RPMI7951 (cell line): ENCODE data around the gene IL19. TPM values are rescaled to one million over a fixed set of nuclear protein-coding genes. Genes with fewer than 3 reads are reported as not detected.
"Not testable (repeated sequence)": the region's sequence is repeated elsewhere in the genome, so short reads cannot be mapped to it uniquely, and the experiment has no call there.

ENCODE experiments used
- DNase-seq: peaks from one replicate; pipeline ENCODE4 v3.0.0-alpha.2; 2012; ENCODE audit warnings: low read depth
- total RNA-seq: library from RNA; depleted of rRNA; stranded (reverse); fragments of >200 nt; shearing (Covaris generic); gene quantifications from 2 replicates; pipeline ENCODE4 v1.2.3, GENCODE V29; 2014

IL19 gene
- total RNA-seq, 1 experiment from 2014 or later: 0.24 TPM

- no peak for DNase-seq
These were observed 61.1 kb downstream of the IL19 start for GRCh38 chr1:206831650-206832049.

GRCh38 chr1:206832352-206832880 lies 61.8 kb downstream of the IL19 start:
- no peak for DNase-seq

GRCh38 chr1:206833106-206833680 lies 62.6 kb downstream of the IL19 start:
- DNase-seq: no peak

GRCh38 chr1:206833801-206834200 lies 63.2 kb downstream of the IL19 start:
- no peak for DNase-seq

GRCh38 chr1:206834217-206834616 lies 63.6 kb downstream of the IL19 start:
- no peak for DNase-seq

GRCh38 chr1:206834711-206835110 lies 64.1 kb downstream of the IL19 start:
- DNase-seq: no peak

- DNase-seq: no peak
These were observed 64.6 kb downstream of the IL19 start for GRCh38 chr1:206835186-206835585.

- peak; percentile 30 for DNase-seq
These were observed 65.5 kb downstream of the IL19 start for GRCh38 chr1:206836111-206836510.

- DNase-seq: peak; percentile 23
These were observed 68.5 kb downstream of the IL19 start for GRCh38 chr1:206839006-206839560.

GRCh38 chr1:206839857-206840256 lies 69.3 kb downstream of the IL19 start:
- peak; percentile 91 for DNase-seq

- no peak for DNase-seq
These were observed 71.2 kb downstream of the IL19 start for GRCh38 chr1:206841609-206842323.

- no peak for DNase-seq
These were observed 72.3 kb downstream of the IL19 start for GRCh38 chr1:206842854-206843253.

GRCh38 chr1:206843626-206844025 lies 73.1 kb downstream of the IL19 start:
- no peak for DNase-seq

- no peak for DNase-seq
These were observed 75.9 kb downstream of the IL19 start for GRCh38 chr1:206846487-206846886.

- DNase-seq: no peak
These were observed 76.8 kb downstream of the IL19 start for GRCh38 chr1:206847337-206847834.

GRCh38 chr1:206847946-206848345 lies 77.4 kb downstream of the IL19 start:
- no peak for DNase-seq

- DNase-seq: no peak
These were observed 79.8 kb downstream of the IL19 start for GRCh38 chr1:206850401-206850800.

GRCh38 chr1:206851341-206852010 lies 80.9 kb downstream of the IL19 start:
- peak; percentile 32 for DNase-seq

- DNase-seq: not testable (repeated sequence)
These were observed 82.1 kb downstream of the IL19 start for GRCh38 chr1:206852662-206853061.

- not testable (repeated sequence) for DNase-seq
These were observed 83.1 kb downstream of the IL19 start for GRCh38 chr1:206853696-206854095.

GRCh38 chr1:206854401-206855129 lies 84.0 kb downstream of the IL19 start:
- no peak for DNase-seq

GRCh38 chr1:206855859-206856258 lies 85.3 kb downstream of the IL19 start:
- no peak for DNase-seq
